WTC11 (cell line): ENCODE measurements around the gene SRPK3.

Source experiments
- CTCF ChIP-seq: fragments of 200-600 bp; IDR thresholded peaks from 2 replicates; pipeline ENCODE4 v1.8.0; 2022; ENCODE audit warnings: antibody characterized with exemption
- IRF2 ChIP-seq: sonication (generic); formaldehyde crosslinking; IDR thresholded peaks from 2 replicates; pipeline ENCODE4 v1.8.0; 2022; ENCODE audit warnings: low read depth, missing genetic modification reagents, borderline replicate concordance
- JUN ChIP-seq: sonication (generic); formaldehyde crosslinking; IDR thresholded peaks from 2 replicates; pipeline ENCODE4 v1.8.0; 2023; ENCODE audit warnings: mild to moderate bottlenecking, missing genetic modification reagents
- NFYB ChIP-seq: sonication (generic); formaldehyde crosslinking; conservative IDR thresholded peaks from 2 replicates; pipeline ENCODE4 v1.8.0; 2022; ENCODE audit warnings: low read depth, missing genetic modification reagents
- TP53 ChIP-seq: sonication (generic); formaldehyde crosslinking; IDR thresholded peaks from 2 replicates; pipeline ENCODE4 v1.8.1; 2023; ENCODE audit warnings: mild to moderate bottlenecking, missing genetic modification reagents
- ZNF121 ChIP-seq: sonication (generic); formaldehyde crosslinking; IDR thresholded peaks from 2 replicates; pipeline ENCODE4 v1.8.0; 2023; ENCODE audit warnings: missing genetic modification reagents
- TF ChIP-seq, protein P1 (sequence below): sonication (generic); formaldehyde crosslinking; IDR thresholded peaks from 2 replicates; pipeline ENCODE4 v1.8.0; 2022; ENCODE audit warnings: mild to moderate bottlenecking, missing genetic modification reagents

GRCh38 chrX:153827016-153827415 is 46.2 kb downstream of the SRPK3 start:
- no peak for TF ChIP-seq JUN (CRISPR knock-in tag)
- no peak for TF ChIP-seq TP53 (CRISPR knock-in tag)
- no peak for TF ChIP-seq CTCF
- TF ChIP-seq ZNF121 (CRISPR knock-in tag), result no peak
- TF ChIP-seq, protein P1, sequence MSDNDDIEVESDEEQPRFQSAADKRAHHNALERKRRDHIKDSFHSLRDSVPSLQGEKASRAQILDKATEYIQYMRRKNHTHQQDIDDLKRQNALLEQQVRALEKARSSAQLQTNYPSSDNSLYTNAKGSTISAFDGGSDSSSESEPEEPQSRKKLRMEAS (CRISPR knock-in tag), result no peak
- no peak for TF ChIP-seq IRF2 (CRISPR knock-in tag)
- TF ChIP-seq NFYB (CRISPR knock-in tag), result no peak
